Upper lobe of left lung (tissue), 4 donors: ENCODE measurements around the gene COL6A6.

Experiments used
- POLR2A ChIP-seq, 4 donors: fragments of 450-650 bp; IDR thresholded peaks; one replicate each; pipeline ENCODE4 v1.5.1; 2016 to 2017; ENCODE audit warnings: antibody characterized with exemption in 4 of 4, mild to moderate bottlenecking in 2 of 4
- TF ChIP-seq, protein P1 (sequence below), 6 experiments: fragments of 450-650 bp in 4 of 6; fragments of 200-600 bp in 2 of 6; sonication (generic) in 2 of 6; IDR thresholded peaks; one replicate each; pipeline ENCODE4 v1.5.1; 2016 to 2019; ENCODE audit warnings: antibody characterized with exemption in 6 of 6

DNA sequence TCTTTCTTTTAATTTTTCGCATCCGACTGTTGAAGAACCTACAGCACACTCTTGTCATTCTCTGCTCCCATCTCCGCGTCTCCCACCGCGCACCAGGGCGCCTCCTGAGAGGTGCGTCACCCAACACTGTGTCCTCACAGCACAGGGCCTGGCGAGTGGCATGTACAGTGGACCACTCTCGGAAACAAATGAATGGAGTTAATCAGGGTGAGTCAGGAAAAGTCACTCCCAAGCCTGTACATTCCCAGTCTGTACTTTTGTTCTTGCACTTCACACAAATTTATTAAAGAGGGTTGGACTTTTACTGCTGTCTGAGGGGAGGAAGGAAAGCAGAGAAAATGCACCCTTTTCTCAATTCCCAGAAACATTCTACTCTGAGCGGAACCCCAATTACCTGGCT, 625 bp downstream of the COL6A6 start:
- TF ChIP-seq, protein P1, sequence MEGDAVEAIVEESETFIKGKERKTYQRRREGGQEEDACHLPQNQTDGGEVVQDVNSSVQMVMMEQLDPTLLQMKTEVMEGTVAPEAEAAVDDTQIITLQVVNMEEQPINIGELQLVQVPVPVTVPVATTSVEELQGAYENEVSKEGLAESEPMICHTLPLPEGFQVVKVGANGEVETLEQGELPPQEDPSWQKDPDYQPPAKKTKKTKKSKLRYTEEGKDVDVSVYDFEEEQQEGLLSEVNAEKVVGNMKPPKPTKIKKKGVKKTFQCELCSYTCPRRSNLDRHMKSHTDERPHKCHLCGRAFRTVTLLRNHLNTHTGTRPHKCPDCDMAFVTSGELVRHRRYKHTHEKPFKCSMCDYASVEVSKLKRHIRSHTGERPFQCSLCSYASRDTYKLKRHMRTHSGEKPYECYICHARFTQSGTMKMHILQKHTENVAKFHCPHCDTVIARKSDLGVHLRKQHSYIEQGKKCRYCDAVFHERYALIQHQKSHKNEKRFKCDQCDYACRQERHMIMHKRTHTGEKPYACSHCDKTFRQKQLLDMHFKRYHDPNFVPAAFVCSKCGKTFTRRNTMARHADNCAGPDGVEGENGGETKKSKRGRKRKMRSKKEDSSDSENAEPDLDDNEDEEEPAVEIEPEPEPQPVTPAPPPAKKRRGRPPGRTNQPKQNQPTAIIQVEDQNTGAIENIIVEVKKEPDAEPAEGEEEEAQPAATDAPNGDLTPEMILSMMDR (IDR thresholded peaks at IDR 0.05), result no peak
- TF ChIP-seq POLR2A (IDR thresholded peaks at IDR 0.05), result no peak
